LNCaP clone FGC (cell line): ENCODE measurements around the gene ATOH8.

Experiments used
- DNase-seq: peaks from one replicate; pipeline ENCODE4 v3.0.0-alpha.2; 2011; ENCODE audit warnings: low read depth
- H3K4me3 ChIP-seq: 2 replicates; pipeline ENCODE4 v1.5.1; 2011; ENCODE audit warnings: mild to moderate bottlenecking, low read depth, low read length, control low read depth
- TF ChIP-seq, protein P1 (sequence below): IDR thresholded peaks from 2 replicates; pipeline ENCODE4 v1.5.1; 2012; ENCODE audit warnings: mild to moderate bottlenecking; ENCODE audit not compliant: control insufficient read depth, insufficient read depth; ENCODE audit errors: extremely low read depth

Gene ATOH8

DNA sequence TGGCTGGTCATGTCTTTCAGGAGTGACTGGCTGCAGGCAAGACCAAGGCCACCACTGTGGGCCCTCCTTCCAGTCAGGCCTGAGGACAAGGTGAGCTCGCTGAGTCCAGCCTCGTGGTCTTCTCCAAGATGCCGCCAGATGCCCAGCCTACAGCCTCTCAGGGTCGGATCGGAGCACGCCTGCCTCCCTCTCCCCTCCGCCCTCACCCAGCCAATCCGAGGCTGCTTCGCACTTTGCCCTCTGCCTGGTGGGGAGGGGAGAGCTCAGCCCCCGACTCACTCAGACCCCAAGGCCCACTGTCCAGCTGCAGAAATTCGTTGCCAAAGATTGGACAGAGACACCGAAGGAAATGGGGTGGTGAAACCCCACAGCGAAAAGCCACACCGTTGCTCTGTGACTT is 33.1 kb downstream of the ATOH8 start:
- no peak overlapping the region for H3K4me3 ChIP-seq
- TF ChIP-seq, protein P1, sequence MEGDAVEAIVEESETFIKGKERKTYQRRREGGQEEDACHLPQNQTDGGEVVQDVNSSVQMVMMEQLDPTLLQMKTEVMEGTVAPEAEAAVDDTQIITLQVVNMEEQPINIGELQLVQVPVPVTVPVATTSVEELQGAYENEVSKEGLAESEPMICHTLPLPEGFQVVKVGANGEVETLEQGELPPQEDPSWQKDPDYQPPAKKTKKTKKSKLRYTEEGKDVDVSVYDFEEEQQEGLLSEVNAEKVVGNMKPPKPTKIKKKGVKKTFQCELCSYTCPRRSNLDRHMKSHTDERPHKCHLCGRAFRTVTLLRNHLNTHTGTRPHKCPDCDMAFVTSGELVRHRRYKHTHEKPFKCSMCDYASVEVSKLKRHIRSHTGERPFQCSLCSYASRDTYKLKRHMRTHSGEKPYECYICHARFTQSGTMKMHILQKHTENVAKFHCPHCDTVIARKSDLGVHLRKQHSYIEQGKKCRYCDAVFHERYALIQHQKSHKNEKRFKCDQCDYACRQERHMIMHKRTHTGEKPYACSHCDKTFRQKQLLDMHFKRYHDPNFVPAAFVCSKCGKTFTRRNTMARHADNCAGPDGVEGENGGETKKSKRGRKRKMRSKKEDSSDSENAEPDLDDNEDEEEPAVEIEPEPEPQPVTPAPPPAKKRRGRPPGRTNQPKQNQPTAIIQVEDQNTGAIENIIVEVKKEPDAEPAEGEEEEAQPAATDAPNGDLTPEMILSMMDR, result no peak
- DNase-seq, result no peak

DNA sequence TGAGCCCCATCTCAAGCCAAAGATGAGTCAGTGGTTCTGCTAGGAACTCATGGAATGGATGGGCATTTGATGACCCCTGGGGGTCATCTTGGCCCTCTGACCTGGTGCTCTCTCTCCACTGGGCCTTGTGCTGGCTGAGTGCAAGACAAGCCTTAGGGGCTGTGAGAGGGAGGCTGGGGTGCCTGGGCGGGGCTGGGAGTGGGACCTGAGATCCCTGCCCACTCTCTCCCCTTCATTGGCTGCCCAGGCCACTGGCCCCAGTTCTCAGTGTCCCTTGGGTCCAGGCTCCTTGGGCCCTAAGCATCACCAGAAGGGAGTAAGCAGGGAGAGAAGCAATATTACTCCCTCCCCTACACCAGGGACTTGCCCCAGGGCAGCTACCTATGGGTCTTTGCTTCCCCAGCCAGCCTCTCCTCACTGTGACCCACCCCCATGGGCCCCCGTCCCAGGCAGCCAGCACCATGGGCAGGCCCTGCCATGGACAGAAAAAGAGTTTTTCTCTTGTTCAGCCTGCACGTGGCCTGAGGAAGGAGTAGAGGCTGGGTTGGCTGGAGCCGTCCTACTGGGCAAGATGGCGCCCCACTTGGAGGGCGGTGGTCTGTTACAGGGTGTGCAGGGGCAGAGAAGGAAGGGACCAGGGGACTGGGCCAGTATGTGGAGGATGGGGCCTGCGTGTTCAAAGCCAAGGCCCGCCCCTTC is 33.6 kb downstream of the ATOH8 start:
- TF ChIP-seq, protein P1, result no peak
- no peak overlapping the region for H3K4me3 ChIP-seq
- DNase-seq, result no peak

DNA sequence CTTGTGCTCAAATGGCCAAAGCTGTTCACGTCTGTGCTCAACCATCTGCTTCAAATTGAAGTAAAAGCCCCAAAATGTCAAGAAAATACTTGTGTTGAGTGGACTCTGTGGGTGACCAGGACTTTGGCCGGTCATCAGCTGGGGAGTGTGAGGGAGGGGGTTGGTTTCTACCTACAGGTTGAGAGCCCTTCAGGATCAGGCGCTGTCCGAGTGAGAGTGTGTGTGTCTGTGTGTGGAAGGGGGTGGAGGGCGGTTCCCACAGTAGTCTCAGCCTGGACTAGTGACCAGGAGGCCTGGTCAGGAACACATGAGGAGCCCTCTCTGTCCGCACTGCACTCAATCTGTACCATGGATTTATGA is 34.2 kb downstream of the ATOH8 start:
- DNase-seq, result no peak
- H3K4me3 ChIP-seq, result no peak overlapping the region
- TF ChIP-seq, protein P1, result no peak

DNA sequence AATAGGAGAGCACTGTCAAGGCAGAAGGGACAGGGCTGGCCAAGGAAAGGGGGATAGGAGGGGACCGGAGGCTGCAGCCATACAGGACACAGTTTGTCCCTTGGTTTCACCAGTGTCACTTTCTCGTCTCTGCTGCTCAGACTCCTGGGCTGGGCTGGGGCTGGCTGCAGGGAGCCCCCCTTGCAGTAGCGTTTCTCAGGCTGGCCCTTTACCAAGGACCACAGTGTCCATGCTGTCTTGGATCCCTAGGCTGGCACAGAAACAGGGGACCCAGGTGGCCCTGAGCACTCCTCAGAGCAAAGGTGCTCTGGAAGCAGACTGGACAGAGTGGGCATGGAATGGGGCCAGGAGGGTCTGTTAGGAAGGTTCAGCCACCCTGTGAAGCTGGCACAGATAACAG is 34.8 kb downstream of the ATOH8 start:
- H3K4me3 ChIP-seq, result no peak overlapping the region
- TF ChIP-seq, protein P1, result no peak
- no peak for DNase-seq

DNA sequence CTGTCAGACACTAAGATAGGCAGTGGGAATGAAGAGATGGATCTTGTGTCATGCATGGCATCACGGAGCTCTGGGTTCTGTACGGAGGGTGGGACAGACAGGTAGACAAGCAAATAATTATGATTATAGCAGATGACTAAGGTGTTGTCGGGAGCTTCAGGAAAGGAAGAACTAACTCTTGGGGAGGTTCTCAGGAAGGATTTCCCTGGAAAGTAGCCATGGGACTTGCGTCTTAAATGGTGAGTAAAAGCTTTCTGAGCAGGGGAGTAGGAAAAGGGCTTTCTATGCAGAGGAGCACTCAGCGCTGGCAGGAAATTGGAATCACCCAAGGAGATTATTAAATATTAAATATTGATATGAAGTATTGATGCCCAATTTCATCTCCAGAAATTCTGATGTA is 35.5 kb downstream of the ATOH8 start:
- H3K4me3 ChIP-seq, result no peak overlapping the region
- TF ChIP-seq, protein P1, result no peak
- no peak for DNase-seq

DNA sequence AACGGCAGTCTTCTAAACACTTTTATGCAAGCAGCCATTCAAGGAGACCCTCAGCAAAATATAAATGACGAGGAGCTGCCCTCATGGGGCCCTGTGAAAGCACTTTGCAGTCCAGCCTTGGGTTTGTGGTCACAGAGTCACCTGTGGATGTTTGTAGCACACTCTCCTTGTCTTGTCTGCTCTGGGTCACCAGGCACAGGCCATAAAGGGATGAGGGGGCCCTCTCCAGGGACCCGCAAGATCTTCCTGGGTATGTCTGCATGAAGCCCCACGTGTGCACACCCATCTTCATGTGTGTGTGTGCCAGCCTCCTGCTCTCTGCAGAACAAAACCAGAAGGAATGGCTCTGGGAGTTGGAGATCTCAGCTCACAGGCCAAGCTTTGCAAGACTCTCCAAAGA is 36.2 kb downstream of the ATOH8 start:
- H3K4me3 ChIP-seq, result no peak overlapping the region
- DNase-seq, result no peak
- TF ChIP-seq, protein P1, result no peak
